ACC112 (cell line): ENCODE data around the gene DPP6.

ENCODE experiments used
- H2AFZ ChIP-seq: fragments of 200-600 bp; sonication (generic); one replicate; pipeline ENCODE4 v1.6.0; 2017; ENCODE audit warnings: antibody characterized with exemption, low read length; ENCODE audit not compliant: unreplicated experiment
- H3K27ac ChIP-seq: fragments of 200-600 bp; sonication (generic); 2 replicates; pipeline ENCODE4 v1.5.1; 2014; ENCODE audit warnings: low read depth, mild to moderate bottlenecking, antibody characterized with exemption, low read length, moderate library complexity
- H3K27me3 ChIP-seq: fragments of 200-600 bp; sonication (generic); 2 replicates; pipeline ENCODE4 v1.6.1; 2014; ENCODE audit warnings: mild to moderate bottlenecking, antibody characterized with exemption, low read length, moderate library complexity, mixed read lengths; ENCODE audit not compliant: insufficient read depth
- H3K36me3 ChIP-seq: fragments of 200-600 bp; sonication (generic); 2 replicates; pipeline ENCODE4 v1.6.1; 2016; ENCODE audit warnings: mild to moderate bottlenecking, antibody characterized with exemption, low read length, moderate library complexity, mixed read lengths; ENCODE audit not compliant: insufficient read depth
- H3K4me1 ChIP-seq: fragments of 200-600 bp; sonication (generic); one replicate; pipeline ENCODE4 v1.6.1; 2016; ENCODE audit warnings: low read length, mixed read lengths; ENCODE audit not compliant: insufficient read depth, unreplicated experiment, control insufficient read depth
- H3K4me3 ChIP-seq: fragments of 200-600 bp; sonication (generic); 2 replicates; pipeline ENCODE4 v1.5.1; 2014; ENCODE audit warnings: mild to moderate bottlenecking, low read depth, low read length
- H3K79me2 ChIP-seq: fragments of 200-600 bp; sonication (generic); one replicate; pipeline ENCODE4 v1.6.0; 2016; ENCODE audit warnings: low read length; ENCODE audit not compliant: control insufficient read depth, unreplicated experiment, insufficient read depth

DPP6 gene

DNA sequence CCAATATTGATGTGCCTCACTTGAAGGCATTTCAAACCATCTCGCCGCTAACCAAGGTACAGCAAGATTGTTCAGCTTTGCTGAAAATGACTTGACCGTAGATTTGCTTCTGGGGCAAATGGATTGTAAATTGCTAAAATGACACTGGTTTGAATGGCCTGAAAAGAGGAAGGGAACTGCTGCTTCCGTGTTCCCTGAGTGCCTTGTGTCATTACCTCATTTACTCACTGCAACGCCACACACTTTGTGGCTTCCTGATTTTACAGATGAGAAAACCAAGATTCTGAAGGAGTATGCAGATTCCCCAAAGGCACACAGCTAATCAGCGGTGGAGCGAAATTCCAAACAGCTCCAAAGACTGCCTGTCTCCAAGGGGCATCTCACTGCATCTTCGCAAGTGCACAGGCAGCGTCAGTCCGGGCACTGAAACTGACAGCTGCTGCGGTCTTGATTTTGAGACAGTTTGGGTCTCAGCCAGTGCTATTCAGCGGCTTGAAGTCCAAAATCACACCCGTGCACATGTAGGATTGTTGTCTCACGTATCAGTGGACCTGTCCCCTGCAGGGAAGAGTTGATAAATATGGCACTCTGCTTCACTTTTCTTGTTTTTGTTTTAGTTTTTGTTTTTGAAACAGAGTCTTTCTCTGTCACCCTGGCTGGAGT is 290.9 kb downstream of the DPP6 start:
- H3K36me3 ChIP-seq, result no peaks in the 10 kb centered on the region
- H3K27me3 ChIP-seq, result no peaks in the 10 kb centered on the region
- H2AFZ ChIP-seq, result no peak overlapping the region
- no peak overlapping the region for H3K27ac ChIP-seq
- H3K4me1 ChIP-seq, result no peaks in the 10 kb centered on the region
- H3K79me2 ChIP-seq, result no peaks in the 10 kb centered on the region
- H3K4me3 ChIP-seq, result no peak overlapping the region

DNA sequence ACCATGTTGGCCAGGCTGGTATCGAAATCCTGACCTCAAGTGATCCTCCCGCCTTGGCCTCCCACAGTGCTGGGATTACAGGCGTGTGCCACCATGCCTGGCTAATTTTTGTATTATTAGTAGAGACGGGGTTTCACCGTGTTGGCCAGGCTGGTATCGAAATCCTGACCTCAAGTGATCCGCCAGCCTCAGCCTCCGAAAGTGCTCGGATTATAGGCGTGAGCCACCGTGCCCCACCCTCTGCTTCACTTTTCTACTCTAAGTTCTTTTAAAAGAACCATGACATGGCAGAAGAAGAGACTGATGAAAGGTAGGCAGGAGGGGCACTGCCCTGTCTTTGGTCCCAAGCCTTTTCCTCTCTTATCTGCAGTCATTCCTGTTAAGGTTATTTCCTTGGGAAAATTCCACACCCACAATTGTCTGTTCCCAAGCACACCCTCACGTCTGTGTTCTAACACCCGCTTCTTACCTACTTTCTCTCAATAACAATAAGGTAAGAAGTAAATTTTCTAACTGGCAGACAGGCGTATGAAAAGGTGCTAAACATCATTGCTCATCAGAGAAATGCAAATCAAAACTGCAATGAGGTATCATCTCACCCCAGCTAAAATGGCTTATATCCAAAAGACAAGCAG is 291.7 kb downstream of the DPP6 start:
- H3K27ac ChIP-seq, result no peak overlapping the region
- no peak overlapping the region for H3K4me3 ChIP-seq
- H3K4me1 ChIP-seq, result no peaks in the 10 kb centered on the region
- no peaks in the 10 kb centered on the region for H3K36me3 ChIP-seq
- H2AFZ ChIP-seq, result no peak overlapping the region
- H3K27me3 ChIP-seq, result no peaks in the 10 kb centered on the region
- H3K79me2 ChIP-seq, result no peaks in the 10 kb centered on the region

DNA sequence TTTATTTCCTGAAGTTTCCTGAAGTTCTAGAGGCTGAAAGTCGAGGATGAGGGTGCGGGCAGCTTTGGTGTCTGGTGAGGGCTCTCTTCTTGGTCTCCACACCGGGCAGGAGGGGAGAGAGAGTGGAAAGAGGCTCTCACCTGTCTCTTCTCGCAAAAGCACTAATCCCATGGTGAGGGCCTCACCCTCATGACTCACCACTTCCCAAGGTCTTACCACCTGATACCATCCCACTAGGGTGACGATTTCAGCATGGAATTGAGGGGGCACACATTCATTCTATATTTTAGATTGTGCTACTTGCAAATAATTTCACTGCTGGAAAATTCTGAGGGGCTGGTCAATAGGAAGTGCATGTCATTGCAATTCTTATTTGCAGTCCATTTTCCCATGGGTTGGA is 292.9 kb downstream of the DPP6 start:
- Histone ChIP-seq H3K4me1 (no peaks in the 10 kb centered on the region), H3K27ac (no peak overlapping the region), H2AFZ (no peak overlapping the region), H3K36me3 (no peaks in the 10 kb centered on the region), H3K27me3 (no peaks in the 10 kb centered on the region), H3K4me3 (no peak overlapping the region), H3K79me2 (no peaks in the 10 kb centered on the region)

DNA sequence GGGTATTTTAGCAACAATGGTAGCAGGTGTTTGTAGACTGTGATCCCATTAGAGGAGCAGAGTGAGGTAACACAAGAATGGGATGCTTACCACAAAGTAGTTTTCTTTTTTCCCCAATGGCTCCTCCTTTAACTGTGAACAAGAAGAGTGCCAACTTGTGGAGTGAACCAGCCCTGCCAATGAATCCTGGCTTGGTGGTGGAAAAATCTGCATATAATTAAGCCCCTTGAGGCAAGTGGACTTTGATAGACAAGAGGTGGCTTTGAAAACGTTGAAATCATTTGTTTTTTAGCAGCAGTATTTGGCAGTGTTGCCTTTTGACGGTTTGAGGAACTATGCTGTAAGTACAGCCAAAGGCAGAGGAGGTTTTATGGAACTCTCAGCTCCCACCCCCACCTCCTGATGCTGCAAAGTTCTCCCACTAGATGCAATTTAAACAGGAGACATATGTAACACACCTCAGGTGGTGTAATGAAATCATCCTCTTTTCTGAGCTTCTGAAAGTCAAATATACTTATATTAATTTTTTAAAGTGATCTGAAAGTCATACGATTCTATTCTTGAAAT is 295.6 kb downstream of the DPP6 start:
- no peak overlapping the region for H3K4me3 ChIP-seq
- H3K27me3 ChIP-seq, result no peaks in the 10 kb centered on the region
- H3K36me3 ChIP-seq, result no peaks in the 10 kb centered on the region
- no peaks in the 10 kb centered on the region for H3K4me1 ChIP-seq
- H3K27ac ChIP-seq, result no peak overlapping the region
- no peaks in the 10 kb centered on the region for H3K79me2 ChIP-seq
- no peak overlapping the region for H2AFZ ChIP-seq

GRCh38 chr7:154350892-154351291 is 298.7 kb downstream of the DPP6 start:
- H3K4me3 ChIP-seq, result no peak overlapping the region
- no peaks in the 10 kb centered on the region for H3K27me3 ChIP-seq
- H3K4me1 ChIP-seq, result no peaks in the 10 kb centered on the region
- no peak overlapping the region for H3K27ac ChIP-seq
- H3K36me3 ChIP-seq, result no peaks in the 10 kb centered on the region
- H2AFZ ChIP-seq, result no peak overlapping the region
- no peaks in the 10 kb centered on the region for H3K79me2 ChIP-seq

DNA sequence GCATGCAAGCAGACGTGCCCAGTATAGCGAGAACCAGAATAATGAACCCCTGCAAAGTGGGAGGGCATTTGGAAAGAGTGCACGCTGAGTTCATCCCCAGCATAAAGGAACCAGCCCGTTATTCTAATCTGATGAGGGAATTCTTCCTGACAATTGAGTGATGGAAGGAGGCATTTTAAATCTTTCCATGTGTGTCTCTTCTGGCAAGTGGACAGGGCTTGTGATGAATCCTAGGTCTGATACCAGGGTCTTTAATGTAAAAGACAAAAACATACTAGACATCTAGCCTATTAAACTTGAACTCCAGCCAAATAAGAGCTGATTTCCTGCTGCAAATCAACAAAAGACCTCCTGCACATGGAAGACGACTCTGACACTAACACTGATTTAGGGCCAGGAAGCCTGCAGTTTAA is 301.2 kb downstream of the DPP6 start:
- H3K36me3 ChIP-seq, result no peaks in the 10 kb centered on the region
- no peaks in the 10 kb centered on the region for H3K79me2 ChIP-seq
- H3K4me1 ChIP-seq, result no peaks in the 10 kb centered on the region
- no peaks in the 10 kb centered on the region for H3K27me3 ChIP-seq
- H3K4me3 ChIP-seq, result no peak overlapping the region
- H2AFZ ChIP-seq, result no peak overlapping the region
- H3K27ac ChIP-seq, result no peak overlapping the region

GRCh38 chr7:154364170-154364569 is 312.0 kb downstream of the DPP6 start:
- no peaks in the 10 kb centered on the region for H3K36me3 ChIP-seq
- H3K27ac ChIP-seq, result no peak overlapping the region
- H2AFZ ChIP-seq, result no peak overlapping the region
- H3K4me3 ChIP-seq, result no peak overlapping the region
- no peaks in the 10 kb centered on the region for H3K79me2 ChIP-seq
- H3K4me1 ChIP-seq, result no peaks in the 10 kb centered on the region
- H3K27me3 ChIP-seq, result no peaks in the 10 kb centered on the region

DNA sequence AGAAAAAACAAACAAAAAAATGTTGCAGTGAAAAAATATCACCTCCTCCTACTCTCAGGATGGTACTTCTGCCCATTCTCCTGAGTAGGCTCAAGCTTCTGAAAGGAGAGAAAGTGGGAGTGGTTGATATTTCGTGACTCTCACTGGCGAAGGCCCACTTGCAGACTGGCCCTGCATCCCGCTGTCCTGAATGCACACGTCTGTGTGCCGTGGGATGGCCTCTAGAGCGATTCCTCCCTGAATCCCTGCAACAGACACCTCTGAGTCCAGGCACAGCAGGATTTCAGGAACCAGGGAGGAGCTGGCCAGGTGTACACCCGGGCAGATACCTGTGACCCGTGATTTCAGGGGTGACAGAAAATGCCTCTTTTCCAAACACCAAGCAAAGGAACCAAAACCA is 319.2 kb downstream of the DPP6 start:
- H3K27me3 ChIP-seq, result no peaks in the 10 kb centered on the region
- no peak overlapping the region for H3K27ac ChIP-seq
- no peaks in the 10 kb centered on the region for H3K4me1 ChIP-seq
- H3K4me3 ChIP-seq, result no peak overlapping the region
- no peaks in the 10 kb centered on the region for H3K36me3 ChIP-seq
- H2AFZ ChIP-seq, result no peak overlapping the region
- no peaks in the 10 kb centered on the region for H3K79me2 ChIP-seq

GRCh38 chr7:154372011-154372601 is 319.9 kb downstream of the DPP6 start:
- Histone ChIP-seq H3K4me1 (no peaks in the 10 kb centered on the region), H2AFZ (no peak overlapping the region), H3K27me3 (no peaks in the 10 kb centered on the region), H3K36me3 (no peaks in the 10 kb centered on the region), H3K27ac (no peak overlapping the region), H3K4me3 (no peak overlapping the region), H3K79me2 (no peaks in the 10 kb centered on the region)

GRCh38 chr7:154373956-154374355 is 321.8 kb downstream of the DPP6 start:
- no peaks in the 10 kb centered on the region for H3K27me3 ChIP-seq
- H2AFZ ChIP-seq, result no peak overlapping the region
- no peaks in the 10 kb centered on the region for H3K79me2 ChIP-seq
- H3K4me3 ChIP-seq, result no peak overlapping the region
- no peaks in the 10 kb centered on the region for H3K4me1 ChIP-seq
- no peaks in the 10 kb centered on the region for H3K36me3 ChIP-seq
- H3K27ac ChIP-seq, result no peak overlapping the region

DNA sequence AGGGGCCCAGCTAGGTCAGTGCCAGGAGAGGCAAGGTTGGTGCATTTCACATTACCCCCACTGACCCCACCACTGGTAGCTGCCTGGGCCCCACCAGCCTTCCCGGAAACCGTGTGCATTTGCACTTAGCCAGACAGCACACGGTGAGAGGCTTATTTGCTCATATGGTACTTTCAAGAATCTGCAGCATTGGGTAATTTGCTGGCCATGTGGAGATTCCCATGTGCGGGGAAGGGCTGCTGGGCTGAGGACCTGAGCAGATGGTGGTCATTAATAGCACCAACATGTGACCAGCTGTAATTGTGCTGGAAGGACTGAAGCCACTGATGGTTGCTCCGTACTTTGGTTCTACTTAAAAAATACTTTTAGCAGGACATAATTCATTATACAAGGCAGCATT is 323.8 kb downstream of the DPP6 start:
- Histone ChIP-seq H3K79me2 (no peaks in the 10 kb centered on the region), H3K27me3 (no peaks in the 10 kb centered on the region), H3K36me3 (no peaks in the 10 kb centered on the region), H3K27ac (no peak overlapping the region), H3K4me1 (no peaks in the 10 kb centered on the region), H2AFZ (no peak overlapping the region), H3K4me3 (no peak overlapping the region)
